Neutrophil (primary cell): ENCODE results near the gene KANSL3.
"Not testable (repeated sequence)": the region's sequence is repeated elsewhere in the genome, so short reads cannot be mapped to it uniquely, and the experiment has no call there.

Source experiments
- H3K27ac ChIP-seq: fragments of 200-600 bp; sonication (generic); 2 replicates; pipeline ENCODE4 v1.5.1; 2016; ENCODE audit warnings: mild to moderate bottlenecking, moderate library complexity
- H3K27me3 ChIP-seq: fragments of 200-600 bp; sonication (generic); 2 replicates; pipeline ENCODE4 v1.6.0; 2016; ENCODE audit warnings: mild to moderate bottlenecking
- H3K36me3 ChIP-seq: fragments of 200-600 bp; sonication (generic); 2 replicates; pipeline ENCODE4 v1.5.1; 2017
- H3K4me1 ChIP-seq, 2 experiments: fragments of 200-600 bp in 1 of 2; sonication (generic) in 1 of 2; 1 replicate in 1 of 2; 2 replicates in 1 of 2; pipeline versions ENCODE4 v1.5.1 to v1.6.1; 2013 to 2016; ENCODE audit warnings: low read depth in 1 of 2, low read length in 1 of 2, mild to moderate bottlenecking in 1 of 2, moderate library complexity in 1 of 2; ENCODE audit not compliant: control insufficient read depth in 1 of 2, insufficient read depth in 1 of 2
- H3K4me3 ChIP-seq, 2 experiments: fragments of 200-600 bp in 1 of 2; sonication (generic) in 1 of 2; 1 replicate in 1 of 2; 2 replicates in 1 of 2; pipeline ENCODE4 v1.5.1; 2013 to 2016; ENCODE audit warnings: low read depth in 1 of 2, low read length in 1 of 2, mild to moderate bottlenecking in 1 of 2, moderate library complexity in 1 of 2
- H3K9me3 ChIP-seq: fragments of 200-600 bp; sonication (generic); 2 replicates; pipeline ENCODE4 v1.5.1; 2016
- CTCF ChIP-seq: fragments of 200-600 bp; sonication (generic); IDR thresholded peaks from 2 replicates; pipeline ENCODE4 v1.5.1; 2016; ENCODE audit warnings: antibody characterized with exemption

Gene KANSL3

GRCh38 chr2:96663177-96663576 is 25.1 kb upstream of the KANSL3 start:
- H3K27me3 ChIP-seq: no peaks in the 10 kb centered on the region

GRCh38 chr2:96662360-96662759 is 24.2 kb upstream of the KANSL3 start:
- Histone ChIP-seq H3K9me3 (no peaks in the 10 kb centered on the region), H3K4me3 (no peak overlapping the region), H3K27me3 (no peaks in the 10 kb centered on the region), H3K4me1 (peaks cover 10 to 23% of the 10 kb centered on the region in 2 experiments), H3K27ac (no peak overlapping the region), H3K36me3 (no peaks in the 10 kb centered on the region)
- no peak for TF ChIP-seq CTCF

More at GRCh38 chr2:96663177-96663576, 25.1 kb upstream of the KANSL3 start:
- peaks cover 10 to 23% of the 10 kb centered on the region in 2 experiments for H3K4me1 ChIP-seq
- TF ChIP-seq CTCF: no peak
- H3K4me3 ChIP-seq: no peak overlapping the region
- H3K9me3 ChIP-seq: no peaks in the 10 kb centered on the region
- H3K36me3 ChIP-seq: no peaks in the 10 kb centered on the region
- H3K27ac ChIP-seq: no peak overlapping the region

- no peak overlapping the region for H3K27ac ChIP-seq
- H3K36me3 ChIP-seq: no peaks in the 10 kb centered on the region
- H3K4me3 ChIP-seq: no peak overlapping the region
- no peaks in the 10 kb centered on the region for H3K27me3 ChIP-seq
- TF ChIP-seq CTCF: no peak
- H3K4me1 ChIP-seq: peaks cover 14 to 27% of the 10 kb centered on the region in 2 experiments
- H3K9me3 ChIP-seq: no peaks in the 10 kb centered on the region
These were observed 23.2 kb upstream of the KANSL3 start for GRCh38 chr2:96661324-96661723.

GRCh38 chr2:96656540-96656939 is 18.4 kb upstream of the KANSL3 start:
- no peak for TF ChIP-seq CTCF
- no peaks in the 10 kb centered on the region for H3K36me3 ChIP-seq
- H3K27me3 ChIP-seq: no peaks in the 10 kb centered on the region
- H3K4me3 ChIP-seq: no peak overlapping the region
- peaks cover 6 to 7% of the 10 kb centered on the region in 2 experiments for H3K4me1 ChIP-seq
- no peaks in the 10 kb centered on the region for H3K9me3 ChIP-seq
- peak overlapping the region; percentile 44 for H3K27ac ChIP-seq

GRCh38 chr2:96655526-96655925 is 17.4 kb upstream of the KANSL3 start:
- no peak for TF ChIP-seq CTCF
- H3K27ac ChIP-seq: peak overlapping the region; percentile 30
- no peaks in the 10 kb centered on the region for H3K36me3 ChIP-seq
- no peaks in the 10 kb centered on the region for H3K9me3 ChIP-seq
- H3K27me3 ChIP-seq: no peaks in the 10 kb centered on the region
- no peak overlapping the region for H3K4me3 ChIP-seq
- H3K4me1 ChIP-seq: peaks cover 6 to 7% of the 10 kb centered on the region in 2 experiments

GRCh38 chr2:96654791-96655190 is 16.7 kb upstream of the KANSL3 start:
- H3K4me3 ChIP-seq, H3K27me3 ChIP-seq, H3K36me3 ChIP-seq, H3K9me3 ChIP-seq, H3K4me1 ChIP-seq: not testable (repeated sequence)
- peak overlapping the region; percentile 30 for H3K27ac ChIP-seq
